DMS114 treated with DMSO at 0.1 percent for 48 hours (cell line): Measurements from ENCODE around the gene KREMEN1.
"Not testable (repeated sequence)": the region's sequence is repeated elsewhere in the genome, so short reads cannot be mapped to it uniquely, and the experiment has no call there.

Source experiments
- DNase-seq: peaks from one replicate; lab custom pipeline; 2025; ENCODE audit not compliant: unreplicated experiment; lab: John Stamatoyannopoulos, UW

Gene KREMEN1

DNA sequence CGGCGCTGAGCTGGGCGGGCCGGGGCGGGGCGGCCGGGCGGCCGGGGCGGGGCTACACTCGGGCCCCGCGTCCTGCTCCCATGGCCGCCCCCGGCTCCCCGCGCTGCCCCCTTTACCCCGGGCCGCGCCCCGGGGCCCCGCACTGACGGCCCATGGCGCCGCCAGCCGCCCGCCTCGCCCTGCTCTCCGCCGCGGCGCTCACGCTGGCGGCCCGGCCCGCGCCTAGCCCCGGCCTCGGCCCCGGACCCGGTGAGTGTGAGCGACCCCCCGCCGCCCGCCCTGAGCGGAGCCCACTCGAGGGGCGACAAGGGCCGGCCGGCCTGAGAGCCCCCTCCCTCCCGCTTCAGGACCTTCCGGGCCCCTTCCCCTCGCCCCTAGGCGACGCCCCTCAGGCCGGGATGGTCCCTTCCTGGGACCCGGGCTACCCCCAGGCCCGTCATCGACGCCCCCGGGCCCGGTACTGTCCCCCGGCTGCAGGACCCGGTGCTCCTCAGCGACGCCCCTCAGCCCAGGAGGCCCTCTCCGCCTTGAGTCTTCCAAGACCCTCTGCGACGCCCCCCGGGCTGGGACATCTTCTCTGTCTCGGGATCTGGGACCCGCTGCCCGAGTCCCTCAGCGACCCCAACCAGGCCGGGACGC is at the start of gene KREMEN1:
TSS of gene KREMEN1 (plus strand) at position 57 of the 639 bp plus-strand sequence. CDS start at position 153, 96 bp downstream.
- DNase-seq: no peak

GRCh38 chr22:29023172-29023796 is 49.6 kb upstream of the KREMEN1 start:
- DNase-seq: no peak

DNA sequence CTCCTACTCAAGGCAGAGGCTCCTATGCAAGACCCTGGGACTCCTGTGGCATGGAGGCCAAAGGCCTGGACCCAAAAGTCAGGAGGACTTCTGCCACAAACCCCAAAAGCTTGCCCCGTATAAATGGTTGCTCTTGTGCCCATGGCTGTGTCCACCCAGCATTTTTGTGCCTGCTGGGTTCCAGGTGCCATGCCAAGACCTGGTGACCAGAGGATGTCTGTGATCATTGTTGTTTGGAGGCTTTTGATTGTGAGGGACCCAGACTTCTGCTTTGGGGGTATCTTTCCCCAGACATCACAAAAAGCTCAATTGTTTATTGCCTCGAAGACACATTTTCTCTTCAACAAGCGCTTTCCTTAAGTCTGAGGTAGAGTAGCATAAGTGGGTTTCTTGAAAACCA is 46.3 kb upstream of the KREMEN1 start:
- DNase-seq: no peak

DNA sequence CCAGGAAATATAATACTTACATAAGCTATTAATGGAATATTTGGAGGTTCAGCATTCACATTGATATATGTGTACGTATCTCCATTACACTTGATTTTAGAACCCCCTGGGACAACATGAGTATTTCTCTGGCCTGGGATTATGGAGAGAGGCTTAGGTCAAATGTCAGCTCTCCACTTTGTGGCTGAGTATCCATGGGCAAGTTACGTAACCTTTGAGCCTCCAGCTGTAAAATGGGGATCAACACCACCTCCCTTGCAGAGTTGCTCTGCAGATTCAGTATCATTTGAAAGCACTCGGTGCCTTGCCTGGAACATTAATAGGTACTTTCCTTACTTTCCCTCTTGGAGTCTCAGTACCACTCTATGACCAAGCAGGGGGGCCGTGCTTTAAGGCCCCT is 44.4 kb upstream of the KREMEN1 start:
- DNase-seq: no peak

DNA sequence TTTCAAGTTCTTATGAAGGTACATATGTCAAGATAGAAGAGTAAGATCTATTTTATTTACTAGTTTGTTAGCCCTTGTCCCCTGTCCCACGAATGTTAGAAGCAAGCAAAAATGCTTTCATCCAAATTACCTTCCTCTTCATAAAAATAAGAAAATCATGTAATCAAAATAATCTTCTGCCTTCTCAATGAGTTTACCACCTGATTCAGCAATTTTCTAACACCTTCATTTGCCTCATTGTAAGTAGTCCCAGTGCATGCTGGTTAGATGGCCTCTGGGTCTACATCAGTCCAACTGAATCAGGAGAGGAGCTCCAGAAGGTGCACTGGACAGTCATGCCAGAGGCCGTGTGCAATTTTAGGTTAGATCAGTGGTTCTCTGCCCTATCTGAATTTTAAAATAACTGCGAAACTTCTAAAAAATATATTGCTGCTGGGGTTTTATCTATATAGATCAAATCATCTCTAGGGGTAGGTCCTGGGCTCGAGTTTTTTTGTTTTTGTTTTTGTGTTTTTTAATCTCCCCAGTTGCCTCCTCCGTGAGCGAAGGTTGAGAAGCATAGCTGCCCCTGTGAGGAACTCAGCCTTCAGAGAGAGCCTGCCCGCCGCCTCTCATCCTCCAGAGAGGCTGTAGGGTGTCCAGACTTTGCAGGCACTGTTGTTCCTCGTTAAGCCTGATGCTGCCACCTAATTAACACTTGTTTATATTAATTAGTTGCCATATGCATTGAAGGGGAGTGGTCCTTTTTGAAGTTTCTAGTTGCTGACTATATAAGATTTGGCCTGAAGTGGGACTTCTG is 43.4 kb upstream of the KREMEN1 start:
- no peak for DNase-seq

- DNase-seq: no peak
Observed at GRCh38 chr22:29030016-29030617, 42.7 kb upstream of the KREMEN1 start.

- DNase-seq: no peak
Observed at GRCh38 chr22:29030618-29031226, 42.1 kb upstream of the KREMEN1 start.

DNA sequence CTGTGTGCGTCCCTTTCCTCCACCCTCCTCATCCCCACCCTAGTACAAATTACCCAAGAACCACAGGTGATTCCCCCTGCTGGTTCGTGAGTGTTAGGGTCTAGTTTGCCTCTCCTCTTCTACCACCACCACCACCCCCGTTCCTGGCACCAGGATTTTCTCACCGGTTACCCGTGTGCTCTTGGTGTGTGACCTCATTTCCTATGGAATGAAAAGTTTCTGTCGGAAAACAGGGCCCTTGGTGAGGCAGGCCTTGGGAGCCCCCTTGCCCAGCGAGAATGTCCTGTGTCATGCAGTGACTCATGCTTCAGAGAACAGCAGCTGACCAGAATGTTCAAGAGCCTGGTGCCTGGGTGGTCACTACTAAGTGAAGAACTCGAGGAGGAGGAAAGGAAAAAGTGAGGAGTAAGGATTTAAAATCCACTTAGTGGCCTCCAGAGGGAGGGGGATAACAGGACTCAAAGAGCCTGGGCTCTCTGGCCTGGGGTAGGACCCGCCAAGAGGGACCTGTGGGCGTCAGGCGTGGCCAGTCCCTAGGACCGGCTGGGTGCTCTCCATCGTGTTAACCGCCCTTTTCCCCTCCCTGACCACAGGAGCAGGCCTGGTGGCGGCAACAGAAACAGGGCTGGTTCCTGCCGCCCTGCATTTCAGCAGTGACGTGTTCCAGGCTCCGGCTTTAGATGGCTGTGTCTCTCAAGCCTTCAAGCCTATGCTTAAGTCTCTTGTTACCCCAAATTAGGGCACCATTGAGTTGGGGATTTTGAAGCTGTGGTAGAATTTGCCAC is 41.4 kb upstream of the KREMEN1 start:
- no peak for DNase-seq

GRCh38 chr22:29032014-29032475 is 40.8 kb upstream of the KREMEN1 start:
- no peak for DNase-seq

DNA sequence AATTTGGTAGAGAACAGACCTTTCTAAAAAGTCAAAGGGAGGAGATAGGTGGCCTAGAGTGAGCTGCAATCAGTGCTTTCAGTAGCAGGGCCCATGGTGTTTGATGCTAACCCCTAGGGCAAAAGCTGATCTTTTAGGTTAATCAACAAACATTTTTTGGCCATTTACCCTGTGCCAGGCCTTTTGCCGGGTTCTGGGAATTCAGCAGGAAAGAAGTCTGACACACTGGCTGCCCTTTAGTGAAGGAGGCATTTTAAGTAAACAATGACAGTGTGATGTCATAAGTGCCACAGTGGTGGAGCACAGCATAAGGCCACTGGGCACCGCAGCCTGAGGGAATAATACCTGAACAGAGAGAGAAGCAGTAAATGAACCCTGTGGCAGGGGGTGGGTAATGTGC is 40.3 kb upstream of the KREMEN1 start:
- no peak for DNase-seq

- DNase-seq: no peak
Observed at GRCh38 chr22:29037340-29037932, 35.4 kb upstream of the KREMEN1 start.

DNA sequence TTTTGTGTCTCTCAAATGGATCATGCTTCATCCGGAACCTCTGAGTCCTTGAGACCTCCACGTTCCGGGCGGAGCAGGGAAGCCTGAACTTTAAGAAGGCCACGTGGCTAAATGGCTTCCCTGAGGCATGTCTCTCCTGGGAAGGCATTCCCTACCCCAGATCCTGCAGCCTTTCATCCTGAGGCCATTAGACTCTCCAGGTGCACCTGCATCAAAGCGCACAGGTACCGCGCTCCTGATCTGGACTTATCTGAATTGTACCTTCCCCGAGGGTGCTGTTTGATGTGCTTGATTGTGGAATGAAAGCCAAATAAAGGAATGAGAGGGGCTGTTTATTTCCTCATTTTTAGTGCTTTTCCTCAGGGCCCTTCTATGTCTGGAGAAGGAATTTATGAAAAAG is 33.7 kb upstream of the KREMEN1 start:
- DNase-seq: no peak

GRCh38 chr22:29039684-29040083 is 33.2 kb upstream of the KREMEN1 start:
- DNase-seq: not testable (repeated sequence)

- DNase-seq: peak; percentile 66
Observed at GRCh38 chr22:29040385-29041275, 32.2 kb upstream of the KREMEN1 start.

DNA sequence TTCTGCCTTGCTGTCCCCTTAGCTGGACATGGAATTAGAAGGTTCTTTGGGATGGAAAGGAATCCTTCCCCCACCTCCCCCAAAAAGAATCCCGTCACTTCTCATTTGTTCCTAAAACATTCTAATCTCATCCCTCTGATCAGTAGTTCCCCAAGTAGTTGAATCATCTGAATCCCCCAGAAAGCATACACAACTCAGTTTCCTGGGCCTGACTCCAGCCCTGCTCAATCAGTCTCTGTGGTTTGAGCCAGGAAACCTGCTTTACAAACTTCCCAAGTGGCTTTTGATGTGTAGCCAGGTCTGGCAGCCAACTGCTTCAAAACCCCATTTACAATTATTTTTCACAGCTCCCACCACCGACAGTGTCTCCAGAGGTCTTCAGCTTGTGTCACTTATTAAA is 31.4 kb upstream of the KREMEN1 start:
- DNase-seq: no peak

DNA sequence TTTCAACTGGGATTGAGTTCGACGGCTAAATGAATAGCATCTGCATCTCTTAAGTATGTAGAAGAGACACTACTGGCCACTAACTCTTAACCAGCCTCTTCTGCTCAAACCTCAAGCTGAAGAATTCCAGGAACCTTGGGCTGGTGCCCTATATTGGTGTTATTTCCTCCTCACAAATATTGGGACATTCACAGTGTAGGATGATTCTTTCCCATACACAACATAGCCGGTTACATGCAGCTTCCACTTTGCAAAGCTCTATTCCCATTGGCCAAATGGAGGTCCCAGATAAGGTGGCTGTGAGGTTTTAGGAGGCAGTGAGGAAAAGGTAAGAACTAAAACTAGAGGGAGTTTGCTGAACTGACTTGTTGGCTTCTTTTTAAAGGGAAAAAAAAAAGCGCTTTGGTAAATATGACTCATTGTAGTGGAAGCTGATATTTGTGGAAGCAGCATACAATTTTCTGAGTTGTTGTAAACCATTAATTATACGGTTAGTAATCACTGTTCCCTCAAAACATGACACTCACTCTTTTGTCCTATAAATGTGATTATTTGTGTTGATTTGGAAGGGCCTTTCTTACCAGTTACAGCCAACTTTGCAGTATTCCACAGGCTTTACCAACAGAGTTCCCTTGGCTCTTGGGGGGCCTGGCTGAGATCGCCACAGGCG is 28.8 kb upstream of the KREMEN1 start:
- DNase-seq: no peak

- no peak for DNase-seq
Observed at GRCh38 chr22:29044657-29045176, 28.1 kb upstream of the KREMEN1 start.
